GM12801 (cell line): ENCODE results near the gene ZKSCAN1.

Source experiments
- CTCF ChIP-seq: IDR thresholded peaks from one replicate; pipeline ENCODE4 v1.5.1; 2011; ENCODE audit warnings: control low read depth; ENCODE audit not compliant: insufficient read length; ENCODE audit errors: extremely low read depth

Gene ZKSCAN1

GRCh38 chr7:100082978-100083377 lies 67.6 kb downstream of the ZKSCAN1 start:
- TF ChIP-seq CTCF, result no peak

DNA sequence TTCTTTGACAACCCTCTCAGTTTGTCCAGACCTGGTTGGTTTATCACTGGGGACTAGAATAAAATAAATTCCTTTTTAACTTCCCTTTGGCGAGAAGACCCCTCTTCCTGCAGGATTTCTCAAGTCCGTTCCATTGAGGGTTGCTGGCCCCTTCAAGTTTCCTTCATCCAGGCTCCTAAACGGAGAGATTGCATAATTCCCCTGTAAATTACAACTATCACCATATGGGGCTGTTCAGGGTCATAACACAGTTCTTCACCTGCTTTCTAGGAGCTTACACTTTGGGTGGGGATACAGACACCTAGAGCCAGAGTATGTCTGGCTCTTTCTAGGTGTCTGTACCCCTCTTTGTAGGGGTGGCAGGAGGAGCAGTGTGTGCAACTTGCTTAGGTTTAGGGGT lies 70.1 kb downstream of the ZKSCAN1 start:
- TF ChIP-seq CTCF, result no peak

DNA sequence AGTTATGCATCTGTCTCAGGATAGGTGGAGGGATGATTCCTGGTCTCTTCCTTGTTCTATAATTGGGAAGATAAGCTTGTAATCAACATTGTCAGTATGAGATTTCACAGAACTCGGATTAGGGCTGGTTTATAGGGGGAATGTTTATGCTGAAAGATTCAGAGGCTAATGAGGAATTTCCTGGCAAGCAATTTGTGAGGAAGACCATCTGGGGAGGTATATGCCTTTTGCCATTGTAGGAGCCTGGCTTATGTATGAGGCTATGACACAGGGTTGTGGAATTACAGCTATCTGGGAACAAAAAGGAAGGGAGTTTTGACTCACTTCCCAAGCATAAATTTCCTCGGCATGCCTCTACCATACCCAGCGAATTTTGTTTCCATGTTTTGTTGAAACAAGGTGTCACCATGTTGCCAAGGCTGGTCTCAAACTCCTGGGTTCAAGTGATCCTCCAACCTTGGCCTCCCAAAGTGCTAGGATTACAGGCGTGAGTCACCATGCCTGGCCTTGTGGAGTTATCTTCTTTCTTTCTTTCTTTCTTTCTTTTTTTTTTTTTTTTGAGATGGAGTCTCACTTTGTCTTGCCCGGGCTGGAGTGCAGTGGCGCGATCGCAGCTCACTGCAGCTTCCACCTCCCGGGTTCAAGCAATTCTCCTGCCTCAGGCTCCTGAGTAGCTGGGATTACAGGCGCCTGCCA lies 71.8 kb downstream of the ZKSCAN1 start:
- TF ChIP-seq CTCF, result no peak

- no peak for TF ChIP-seq CTCF
Observed at GRCh38 chr7:100088095-100088620, 72.8 kb downstream of the ZKSCAN1 start.

- no peak for TF ChIP-seq CTCF
Observed at GRCh38 chr7:100088621-100089457, 73.4 kb downstream of the ZKSCAN1 start, which contains the start of gene COPS6. TSS of gene COPS6 (plus strand) at chr7:100088969. CDS start at chr7:100088991, 22 bp downstream.

GRCh38 chr7:100089458-100090196 lies 74.2 kb downstream of the ZKSCAN1 start:
- TF ChIP-seq CTCF, result no peak
